Measurements from ENCODE around the gene CNTNAP2. TPM values are rescaled to one million over a fixed set of nuclear protein-coding genes. Genes with fewer than 3 reads are reported as not detected.

The CNTNAP2 gene
- total and polyA plus RNA-seq, 9 of the 15 experiments (the other 6 are each of a cell fraction or from before 2014, with no cell fraction given), result 0.04 to 0.62 (median 0.09) TPM; not detected in 4

DNA sequence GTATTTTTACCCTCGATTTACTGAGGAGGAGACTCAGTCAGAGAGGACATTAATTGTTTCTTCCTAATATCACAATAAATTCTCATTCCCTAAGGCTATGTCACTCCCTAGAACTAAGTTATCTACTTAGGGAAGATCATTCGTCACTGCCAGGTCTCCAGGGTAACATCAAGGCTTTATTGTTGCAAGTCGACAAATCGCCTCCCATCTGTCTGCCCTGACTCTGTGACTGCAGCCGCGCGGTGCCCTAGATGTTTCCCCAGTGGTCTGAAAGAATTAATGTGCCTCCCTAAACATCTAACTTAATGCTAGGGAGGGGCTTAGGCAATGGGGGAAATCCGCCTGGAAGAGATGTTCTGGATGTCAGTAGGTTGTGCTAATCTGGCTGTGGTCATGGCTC is 1915.2 kb downstream of the CNTNAP2 start:
- ChIA-PET CTCF (ENCODE audit: low intra/inter-chr PET ratio) (no interaction called here), POLR2A (no interaction called here)
- Histone ChIP-seq H3K4me1 (replicated peaks in 1 of 2; ENCODE audit: control insufficient read depth in 2 of 2, insufficient read depth in 2 of 2, low read length in 2 of 2) (no peaks in the 10 kb centered on the region), H3K79me2 (ENCODE audit: control insufficient read depth, insufficient read depth, low read length) (no peaks in the 10 kb centered on the region), H3K9me3 (replicated peaks; ENCODE audit: control insufficient read depth, insufficient read depth, low read depth, low read length) (no peaks in the 10 kb centered on the region), H3K4me3 (no peak overlapping the region), H2AFZ (ENCODE audit: low read depth, low read length) (no peak overlapping the region), H3K4me2 (ENCODE audit: insufficient read depth, low read length) (no peak overlapping the region), H3K36me3 (ENCODE audit: control insufficient read depth, insufficient read depth, low read length) (no peaks in the 10 kb centered on the region), H3K9me1 (ENCODE audit: control insufficient read depth, insufficient read depth, low read length) (no peaks in the 10 kb centered on the region), H3K27ac (ENCODE audit: extremely low read depth, low read depth, low read length) (no peak overlapping the region), H3K27me3 (ENCODE audit: control insufficient read depth in 2 of 2, insufficient read depth in 2 of 2, low read length in 2 of 2) (no peaks in the 10 kb centered on the region), H4K20me1 (replicated peaks; ENCODE audit: control insufficient read depth, insufficient read depth, low read length) (no peaks in the 10 kb centered on the region), H3K9ac (ENCODE audit: insufficient read depth in 1 of 2, low read depth in 2 of 2, low read length in 2 of 2) (no peak overlapping the region)
- WGBS (ENCODE audit: insufficient coverage, low coverage, missing lambda C conversion rate), result under 1% methylated on average over 8 of the region's 8 CpGs
- intact Hi-C loops (cut with micrococcal nuclease) (no loop called here), in situ Hi-C loops (cut with MboI) (no loop called here)
- TF ChIP-seq SRF (CRISPR knock-in tag; IDR thresholded peaks at IDR 0.05), result no peak
- FAIRE-seq (no peak), DNase-seq (ENCODE audit: extremely low read depth in 1 of 4, low spot score in 3 of 4) (no peak), ATAC-seq (no peak)
- BruUV-seq (replicated peaks), result no TSS peak

DNA sequence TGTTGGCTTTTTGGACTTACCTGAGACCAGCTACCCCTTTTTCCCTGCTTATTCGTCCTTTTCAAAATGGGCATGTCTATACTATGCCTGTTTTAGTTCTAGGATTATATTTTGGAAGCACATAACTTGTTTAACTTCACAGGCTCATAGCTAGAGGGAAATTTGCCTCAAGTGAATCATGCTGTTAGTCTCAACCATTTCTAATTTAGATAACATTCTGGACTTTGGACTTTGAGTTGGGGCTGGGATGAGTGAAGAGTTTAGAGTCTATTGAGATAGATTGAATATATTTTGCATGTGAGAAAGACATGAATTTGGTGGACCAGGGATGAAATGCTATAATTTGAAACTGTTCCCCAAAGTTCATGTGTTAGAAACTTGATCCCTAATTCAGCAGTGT is 1919.3 kb downstream of the CNTNAP2 start:
- H3K27ac ChIP-seq (ENCODE audit: extremely low read depth, low read depth, low read length), result no peak overlapping the region
- H3K4me2 ChIP-seq (ENCODE audit: insufficient read depth, low read length), result no peak overlapping the region
- H4K20me1 ChIP-seq (replicated peaks; ENCODE audit: control insufficient read depth, insufficient read depth, low read length), result no peaks in the 10 kb centered on the region
- in situ Hi-C loops (cut with MboI), result no loop called here
- H3K27me3 ChIP-seq (ENCODE audit: control insufficient read depth in 2 of 2, insufficient read depth in 2 of 2, low read length in 2 of 2), result no peaks in the 10 kb centered on the region
- no peak overlapping the region for H3K4me3 ChIP-seq
- ChIA-PET POLR2A (no interaction called here), CTCF (ENCODE audit: low intra/inter-chr PET ratio) (no interaction called here)
- no peak for ATAC-seq
- no peak overlapping the region for H3K9ac ChIP-seq (ENCODE audit: insufficient read depth in 1 of 2, low read depth in 2 of 2, low read length in 2 of 2)
- no peaks in the 10 kb centered on the region for H3K36me3 ChIP-seq (ENCODE audit: control insufficient read depth, insufficient read depth, low read length)
- H3K79me2 ChIP-seq (ENCODE audit: control insufficient read depth, insufficient read depth, low read length), result no peaks in the 10 kb centered on the region
- no peak for FAIRE-seq
- H3K4me1 ChIP-seq (replicated peaks in 1 of 2; ENCODE audit: control insufficient read depth in 2 of 2, insufficient read depth in 2 of 2, low read length in 2 of 2), result no peaks in the 10 kb centered on the region
- 0% methylated on average over 1 of the region's 1 CpG for WGBS (ENCODE audit: insufficient coverage, low coverage, missing lambda C conversion rate)
- DNase-seq (ENCODE audit: extremely low read depth in 1 of 4, low spot score in 3 of 4), result no peak
- no peak for TF ChIP-seq SMAD1 (IDR thresholded peaks at IDR 0.05; ENCODE audit: low read depth, low read length, partially characterized antibody)
- no peak for TF ChIP-seq ZNF232 (CRISPR knock-in tag; IDR thresholded peaks at IDR 0.05)
- no peak for TF ChIP-seq TFE3 (CRISPR knock-in tag; IDR thresholded peaks at IDR 0.05)
- no peak for TF ChIP-seq SIX5 (IDR thresholded peaks at IDR 0.05; ENCODE audit: borderline replicate concordance in 1 of 2, insufficient read depth in 1 of 2, low read depth in 1 of 2, low read length in 2 of 2)
- no peak for TF ChIP-seq MAFG (tag; conservative IDR thresholded peaks at IDR 0.05)
- TF ChIP-seq CHD1 (IDR thresholded peaks at IDR 0.05; ENCODE audit: low read length), result no peak
- no peak for TF ChIP-seq ZNF311 (CRISPR knock-in tag; IDR thresholded peaks at IDR 0.05)
- TF ChIP-seq ELF4 (CRISPR knock-in tag; IDR thresholded peaks at IDR 0.05), result no peak
- TF ChIP-seq RAD51 (IDR thresholded peaks at IDR 0.05; ENCODE audit: borderline replicate concordance, low read depth), result no peak
- no peak for TF ChIP-seq ESRRA (IDR thresholded peaks at IDR 0.05; ENCODE audit: borderline replicate concordance, low read depth)
- no peak for TF ChIP-seq FOXK1 (CRISPR knock-in tag; IDR thresholded peaks at IDR 0.05; ENCODE audit: borderline replicate concordance)
- TF ChIP-seq ZC3H8 (IDR thresholded peaks at IDR 0.05), result no peak
- no peak for TF ChIP-seq CREB3 (tag; conservative IDR thresholded peaks at IDR 0.05; ENCODE audit: low read depth)
- no peaks in the 10 kb centered on the region for H3K9me1 ChIP-seq (ENCODE audit: control insufficient read depth, insufficient read depth, low read length)
- intact Hi-C loops (cut with micrococcal nuclease), result no loop called here
- no TSS peak for BruUV-seq (replicated peaks)
- no peak overlapping the region for H2AFZ ChIP-seq (ENCODE audit: low read depth, low read length)
- no peaks in the 10 kb centered on the region for H3K9me3 ChIP-seq (replicated peaks; ENCODE audit: control insufficient read depth, insufficient read depth, low read depth, low read length)
